Measurements from ENCODE around the gene CHST9.
"Not testable (repeated sequence)": the region's sequence is repeated elsewhere in the genome, so short reads cannot be mapped to it uniquely, and the experiment has no call there.

The CHST9 gene

DNA sequence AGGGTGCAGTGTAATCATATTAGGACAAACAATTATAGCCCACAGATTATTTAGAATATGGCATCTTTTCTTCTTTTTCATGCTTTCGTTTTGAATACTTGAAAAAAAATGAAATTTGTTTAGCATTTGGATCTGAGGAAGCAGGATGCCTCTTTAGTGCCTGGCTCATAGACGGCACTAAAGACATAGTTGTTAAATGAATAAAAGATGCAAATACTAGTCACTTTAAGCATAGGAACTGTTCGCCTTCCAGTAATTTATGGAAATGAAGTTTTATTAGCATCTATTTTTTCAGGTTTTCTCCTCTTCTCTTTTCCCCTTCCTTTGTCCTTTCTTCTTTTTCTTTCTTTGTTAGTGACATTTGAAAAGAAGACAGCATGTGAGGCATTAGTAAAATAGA, 80.4 kb downstream of the CHST9 start:
- Histone ChIP-seq H3K4me1 (ENCODE audit: control insufficient read depth, insufficient read depth, low read length, unreplicated experiment) (no peaks in the 10 kb centered on the region), H3K36me3 (ENCODE audit: insufficient read depth, low read length) (no peaks in the 10 kb centered on the region), H2AFZ (ENCODE audit: low read length, unreplicated experiment) (no peak overlapping the region), H3K27ac (ENCODE audit: low read depth, low read length) (no peak overlapping the region), H3K27me3 (ENCODE audit: insufficient read depth, low read length) (no peaks in the 10 kb centered on the region), H3K79me2 (ENCODE audit: control insufficient read depth, insufficient read depth, low read length, unreplicated experiment) (no peaks in the 10 kb centered on the region), H3K4me3 (ENCODE audit: low read depth, low read length) (no peak overlapping the region)

GRCh38 chr18:27094621-27095020, 90.5 kb downstream of the CHST9 start:
- Histone ChIP-seq H3K79me2 (ENCODE audit: control insufficient read depth, insufficient read depth, low read length, unreplicated experiment) (no peaks in the 10 kb centered on the region), H3K4me1 (ENCODE audit: control insufficient read depth, insufficient read depth, low read length, unreplicated experiment) (no peaks in the 10 kb centered on the region)

GRCh38 chr18:27093290-27093689, 91.8 kb downstream of the CHST9 start:
- not testable (repeated sequence) for H3K4me1 ChIP-seq (ENCODE audit: control insufficient read depth, insufficient read depth, low read length, unreplicated experiment); H2AFZ ChIP-seq (ENCODE audit: low read length, unreplicated experiment); H3K27ac ChIP-seq (ENCODE audit: low read depth, low read length)

More at GRCh38 chr18:27094621-27095020, 90.5 kb downstream of the CHST9 start:
- Histone ChIP-seq H3K36me3 (ENCODE audit: insufficient read depth, low read length) (no peaks in the 10 kb centered on the region), H3K27ac (ENCODE audit: low read depth, low read length) (no peak overlapping the region), H3K4me3 (ENCODE audit: low read depth, low read length) (no peak overlapping the region), H2AFZ (ENCODE audit: low read length, unreplicated experiment) (no peak overlapping the region), H3K27me3 (ENCODE audit: insufficient read depth, low read length) (no peaks in the 10 kb centered on the region)

GRCh38 chr18:27081701-27082100, 103.4 kb downstream of the CHST9 start:
- Histone ChIP-seq H2AFZ (ENCODE audit: low read length, unreplicated experiment) (no peak overlapping the region), H3K4me1 (ENCODE audit: control insufficient read depth, insufficient read depth, low read length, unreplicated experiment) (no peaks in the 10 kb centered on the region), H3K79me2 (ENCODE audit: control insufficient read depth, insufficient read depth, low read length, unreplicated experiment) (no peaks in the 10 kb centered on the region), H3K4me3 (ENCODE audit: low read depth, low read length) (no peak overlapping the region), H3K36me3 (ENCODE audit: insufficient read depth, low read length) (no peaks in the 10 kb centered on the region), H3K27me3 (ENCODE audit: insufficient read depth, low read length) (no peaks in the 10 kb centered on the region), H3K27ac (ENCODE audit: low read depth, low read length) (no peak overlapping the region)

More at GRCh38 chr18:27093290-27093689, 91.8 kb downstream of the CHST9 start:
- not testable (repeated sequence) for H3K4me3 ChIP-seq (ENCODE audit: low read depth, low read length); H3K79me2 ChIP-seq (ENCODE audit: control insufficient read depth, insufficient read depth, low read length, unreplicated experiment); H3K36me3 ChIP-seq (ENCODE audit: insufficient read depth, low read length); H3K27me3 ChIP-seq (ENCODE audit: insufficient read depth, low read length)

DNA sequence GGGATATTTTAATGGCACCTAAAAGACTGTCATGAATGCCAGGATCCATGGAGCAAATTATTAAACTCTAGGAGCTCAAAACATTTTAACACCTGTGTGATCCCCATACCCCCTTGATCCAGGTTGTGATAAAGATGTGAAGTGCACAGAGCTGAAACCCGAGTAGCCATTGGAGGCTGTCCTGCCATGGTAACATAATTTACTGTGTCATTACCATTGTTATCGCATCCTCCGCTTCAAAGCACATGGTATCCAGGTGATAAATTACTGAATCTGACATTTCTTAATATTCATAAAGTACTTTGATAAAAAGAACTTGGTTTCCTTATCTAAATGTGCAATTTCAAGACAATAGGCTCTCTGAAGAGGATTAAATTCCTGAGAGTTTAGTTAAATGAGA, 109.3 kb downstream of the CHST9 start:
- no peaks in the 10 kb centered on the region for H3K27me3 ChIP-seq (ENCODE audit: insufficient read depth, low read length)
- no peaks in the 10 kb centered on the region for H3K79me2 ChIP-seq (ENCODE audit: control insufficient read depth, insufficient read depth, low read length, unreplicated experiment)
- no peak overlapping the region for H3K27ac ChIP-seq (ENCODE audit: low read depth, low read length)

DNA sequence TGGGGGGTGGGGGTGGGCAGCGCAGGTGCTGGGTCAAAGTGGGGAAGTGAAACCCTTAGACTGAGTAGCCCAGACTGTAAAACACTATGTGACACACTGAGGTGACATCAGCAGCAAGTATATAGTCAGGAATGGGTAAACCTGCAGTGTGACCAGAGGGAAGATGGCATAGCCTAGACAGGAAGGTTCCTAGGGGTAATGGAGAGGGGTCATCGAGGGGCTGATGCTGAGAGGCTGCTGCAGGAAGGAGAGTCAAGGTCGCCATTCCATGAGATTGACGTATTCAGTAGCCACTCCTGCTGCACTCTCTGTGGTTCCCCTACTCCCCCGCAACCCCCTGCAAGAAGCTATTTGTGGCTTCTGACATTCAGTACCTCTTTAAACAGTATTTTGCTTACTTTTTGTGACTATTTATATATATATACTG, 111.7 kb downstream of the CHST9 start:
- no peak overlapping the region for H2AFZ ChIP-seq (ENCODE audit: low read length, unreplicated experiment)
- H3K4me3 ChIP-seq (ENCODE audit: low read depth, low read length): no peak overlapping the region
- H3K27me3 ChIP-seq (ENCODE audit: insufficient read depth, low read length): no peaks in the 10 kb centered on the region
- no peak overlapping the region for H3K27ac ChIP-seq (ENCODE audit: low read depth, low read length)
- no peaks in the 10 kb centered on the region for H3K36me3 ChIP-seq (ENCODE audit: insufficient read depth, low read length)
- no peaks in the 10 kb centered on the region for H3K79me2 ChIP-seq (ENCODE audit: control insufficient read depth, insufficient read depth, low read length, unreplicated experiment)
- H3K4me1 ChIP-seq (ENCODE audit: control insufficient read depth, insufficient read depth, low read length, unreplicated experiment): no peaks in the 10 kb centered on the region

More for the DNA sequence above, 109.3 kb downstream of the CHST9 start:
- Histone ChIP-seq H3K4me1 (ENCODE audit: control insufficient read depth, insufficient read depth, low read length, unreplicated experiment) (no peaks in the 10 kb centered on the region), H3K36me3 (ENCODE audit: insufficient read depth, low read length) (no peaks in the 10 kb centered on the region), H2AFZ (ENCODE audit: low read length, unreplicated experiment) (no peak overlapping the region), H3K4me3 (ENCODE audit: low read depth, low read length) (no peak overlapping the region)

GRCh38 chr18:27064673-27065072, 120.4 kb downstream of the CHST9 start:
- Histone ChIP-seq H3K27me3 (ENCODE audit: insufficient read depth, low read length) (no peaks in the 10 kb centered on the region), H3K4me3 (ENCODE audit: low read depth, low read length) (no peak overlapping the region), H3K4me1 (ENCODE audit: control insufficient read depth, insufficient read depth, low read length, unreplicated experiment) (no peaks in the 10 kb centered on the region), H3K79me2 (ENCODE audit: control insufficient read depth, insufficient read depth, low read length, unreplicated experiment) (no peaks in the 10 kb centered on the region), H2AFZ (ENCODE audit: low read length, unreplicated experiment) (no peak overlapping the region), H3K36me3 (ENCODE audit: insufficient read depth, low read length) (no peaks in the 10 kb centered on the region), H3K27ac (ENCODE audit: low read depth, low read length) (no peak overlapping the region)

DNA sequence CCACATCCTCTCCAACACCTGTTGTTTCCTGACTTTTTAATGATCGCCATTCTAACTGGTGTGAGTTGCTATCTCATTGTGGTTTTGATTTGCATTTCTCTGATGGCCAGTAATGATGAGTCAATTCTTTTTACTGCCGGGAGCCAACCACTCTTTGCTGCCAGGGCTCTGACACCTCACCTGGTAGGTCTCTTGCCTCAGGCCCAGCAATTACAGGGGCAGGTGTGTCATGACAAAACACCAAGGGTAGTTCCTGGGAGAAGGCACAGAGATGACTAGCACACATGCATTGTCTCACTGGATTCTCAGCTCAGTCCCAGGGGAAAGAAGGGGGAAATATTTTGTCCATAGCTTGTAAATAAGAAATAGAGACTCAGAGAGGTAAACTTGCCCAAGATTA, 122.3 kb downstream of the CHST9 start:
- Histone ChIP-seq H3K27ac (ENCODE audit: low read depth, low read length) (no peak overlapping the region), H3K4me1 (ENCODE audit: control insufficient read depth, insufficient read depth, low read length, unreplicated experiment) (no peaks in the 10 kb centered on the region), H3K79me2 (ENCODE audit: control insufficient read depth, insufficient read depth, low read length, unreplicated experiment) (no peaks in the 10 kb centered on the region), H2AFZ (ENCODE audit: low read length, unreplicated experiment) (no peak overlapping the region), H3K4me3 (ENCODE audit: low read depth, low read length) (no peak overlapping the region), H3K27me3 (ENCODE audit: insufficient read depth, low read length) (no peaks in the 10 kb centered on the region), H3K36me3 (ENCODE audit: insufficient read depth, low read length) (no peaks in the 10 kb centered on the region)

GRCh38 chr18:27061488-27062095, 123.5 kb downstream of the CHST9 start:
- H3K79me2 ChIP-seq (ENCODE audit: control insufficient read depth, insufficient read depth, low read length, unreplicated experiment): no peaks in the 10 kb centered on the region
- H2AFZ ChIP-seq (ENCODE audit: low read length, unreplicated experiment): no peak overlapping the region
- H3K36me3 ChIP-seq (ENCODE audit: insufficient read depth, low read length): no peaks in the 10 kb centered on the region
- H3K4me3 ChIP-seq (ENCODE audit: low read depth, low read length): no peak overlapping the region
- no peaks in the 10 kb centered on the region for H3K27me3 ChIP-seq (ENCODE audit: insufficient read depth, low read length)
- H3K4me1 ChIP-seq (ENCODE audit: control insufficient read depth, insufficient read depth, low read length, unreplicated experiment): no peaks in the 10 kb centered on the region
- no peak overlapping the region for H3K27ac ChIP-seq (ENCODE audit: low read depth, low read length)

DNA sequence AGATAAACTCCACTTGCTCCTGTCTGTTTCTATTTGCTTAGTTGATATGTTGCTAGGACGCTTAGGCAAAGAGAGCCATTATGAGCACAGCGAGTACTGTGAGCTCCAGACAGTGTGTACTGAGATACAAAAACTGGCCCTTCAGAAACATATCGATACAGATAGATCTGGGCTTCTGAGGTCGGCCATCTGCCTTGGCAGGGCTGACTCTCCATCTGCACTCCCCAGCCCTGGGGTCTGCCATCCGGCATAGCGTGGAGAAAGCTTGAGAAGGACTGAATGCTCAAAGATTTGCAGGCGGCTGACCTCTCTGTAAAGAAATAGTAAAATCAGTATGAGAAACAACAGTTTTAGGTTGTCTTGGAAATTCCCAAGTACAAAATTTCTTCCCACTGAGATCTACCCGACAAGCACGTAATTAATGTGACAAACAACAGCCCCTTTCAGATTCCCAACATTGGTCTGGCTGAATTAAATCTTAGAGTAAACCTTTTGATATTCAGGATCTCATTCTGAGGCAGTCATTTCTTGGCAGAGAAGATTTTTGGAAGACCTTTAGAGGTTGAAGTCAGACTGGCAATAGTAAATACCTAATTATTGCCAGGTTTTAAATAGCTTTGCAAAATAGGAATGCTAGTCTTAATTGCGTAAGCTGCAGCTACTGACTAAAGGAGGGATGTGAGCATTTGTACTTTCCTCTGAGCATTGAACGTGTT, 127.4 kb downstream of the CHST9 start:
- H2AFZ ChIP-seq (ENCODE audit: low read length, unreplicated experiment): no peak overlapping the region
- no peaks in the 10 kb centered on the region for H3K36me3 ChIP-seq (ENCODE audit: insufficient read depth, low read length)
- H3K4me3 ChIP-seq (ENCODE audit: low read depth, low read length): no peak overlapping the region
- no peak overlapping the region for H3K27ac ChIP-seq (ENCODE audit: low read depth, low read length)
- H3K27me3 ChIP-seq (ENCODE audit: insufficient read depth, low read length): no peaks in the 10 kb centered on the region
- H3K79me2 ChIP-seq (ENCODE audit: control insufficient read depth, insufficient read depth, low read length, unreplicated experiment): no peaks in the 10 kb centered on the region
- H3K4me1 ChIP-seq (ENCODE audit: control insufficient read depth, insufficient read depth, low read length, unreplicated experiment): no peaks in the 10 kb centered on the region

DNA sequence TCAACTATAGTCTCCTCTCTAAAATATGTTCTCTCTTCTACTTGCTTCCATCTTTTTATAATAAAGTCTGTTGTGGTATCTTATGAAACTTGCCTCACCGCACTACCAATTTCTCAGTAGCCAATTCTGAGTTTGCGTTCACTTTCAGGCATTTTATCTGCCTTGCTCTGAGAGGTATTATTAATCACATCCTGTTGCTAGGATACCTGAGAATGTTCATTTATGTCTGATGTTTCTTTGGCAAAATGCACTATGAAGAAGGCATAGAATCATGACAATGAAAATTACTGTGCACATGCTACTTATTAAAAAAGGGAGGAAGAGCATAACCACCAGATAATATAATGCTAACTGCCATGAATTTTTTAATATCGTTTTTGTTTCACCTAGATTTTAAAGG, 130.2 kb downstream of the CHST9 start:
- H3K27ac ChIP-seq (ENCODE audit: low read depth, low read length): no peak overlapping the region
- H3K79me2 ChIP-seq (ENCODE audit: control insufficient read depth, insufficient read depth, low read length, unreplicated experiment): no peaks in the 10 kb centered on the region
- H3K36me3 ChIP-seq (ENCODE audit: insufficient read depth, low read length): no peaks in the 10 kb centered on the region
- no peaks in the 10 kb centered on the region for H3K4me1 ChIP-seq (ENCODE audit: control insufficient read depth, insufficient read depth, low read length, unreplicated experiment)
- H3K4me3 ChIP-seq (ENCODE audit: low read depth, low read length): no peak overlapping the region
- no peaks in the 10 kb centered on the region for H3K27me3 ChIP-seq (ENCODE audit: insufficient read depth, low read length)
- H2AFZ ChIP-seq (ENCODE audit: low read length, unreplicated experiment): no peak overlapping the region
